Esophagus (tissue), 2 donors: ENCODE results near the gene GALE. TPM values are rescaled to one million over a fixed set of nuclear protein-coding genes. Genes with fewer than 3 reads are reported as not detected.

Source experiments
- H3K27ac ChIP-seq, 2 donors: one replicate each; pipeline ENCODE4 v1.5.1; 2013; ENCODE audit warnings: low read depth in 2 of 2, mild to moderate bottlenecking in 2 of 2, inconsistent platforms in 1 of 2, low read length in 1 of 2, moderate library complexity in 1 of 2
- H3K27me3 ChIP-seq, 2 donors: one replicate each; pipeline ENCODE4 v1.6.1; 2013; ENCODE audit warnings: low read length in 2 of 2, control low read depth in 1 of 2, mild to moderate bottlenecking in 1 of 2; ENCODE audit not compliant: insufficient read depth in 2 of 2, control insufficient read depth in 1 of 2
- H3K36me3 ChIP-seq, 2 donors: one replicate each; pipeline ENCODE4 v1.6.1; 2013; ENCODE audit warnings: low read length in 1 of 2; ENCODE audit not compliant: control insufficient read depth in 2 of 2, insufficient read depth in 2 of 2
- H3K4me1 ChIP-seq, 2 donors: one replicate each; pipeline ENCODE4 v1.6.1; 2013; ENCODE audit warnings: low read length in 1 of 2; ENCODE audit not compliant: control insufficient read depth in 2 of 2, insufficient read depth in 2 of 2
- H3K4me3 ChIP-seq, 2 donors: one replicate each; pipeline ENCODE4 v1.5.1; 2013; ENCODE audit warnings: low read length in 2 of 2, mild to moderate bottlenecking in 2 of 2, low read depth in 1 of 2, moderate library complexity in 1 of 2
- H3K9me3 ChIP-seq, 2 donors: one replicate each; pipeline ENCODE4 v1.6.1; 2013; ENCODE audit warnings: mild to moderate bottlenecking in 2 of 2, low read depth in 1 of 2, low read length in 1 of 2, moderate library complexity in 1 of 2; ENCODE audit not compliant: control insufficient read depth in 2 of 2, insufficient read depth in 1 of 2
- WGBS, 2 donors: extraction: QIAGEN DNeasy Blood & Tissue Kit; methylation state at CpG; one replicate each; pipeline ENCODE4 v1.1.7; 2013; 5-methylcytosine and 5-hydroxymethylcytosine counted together
- polyA plus RNA-seq, 2 donors: library from polyadenylated mRNA; stranded (reverse); fragments of 200-250 nt; gene quantifications; one replicate each; pipeline ENCODE4 v1.2.3, GENCODE V29; 2013
- donor health status: healthy with polysubstance abuse.
- donor health status: Bipolar disorder and iron deficiency.

The GALE gene
- polyA plus RNA-seq, 2 donors = 76.6 to 120 TPM

DNA sequence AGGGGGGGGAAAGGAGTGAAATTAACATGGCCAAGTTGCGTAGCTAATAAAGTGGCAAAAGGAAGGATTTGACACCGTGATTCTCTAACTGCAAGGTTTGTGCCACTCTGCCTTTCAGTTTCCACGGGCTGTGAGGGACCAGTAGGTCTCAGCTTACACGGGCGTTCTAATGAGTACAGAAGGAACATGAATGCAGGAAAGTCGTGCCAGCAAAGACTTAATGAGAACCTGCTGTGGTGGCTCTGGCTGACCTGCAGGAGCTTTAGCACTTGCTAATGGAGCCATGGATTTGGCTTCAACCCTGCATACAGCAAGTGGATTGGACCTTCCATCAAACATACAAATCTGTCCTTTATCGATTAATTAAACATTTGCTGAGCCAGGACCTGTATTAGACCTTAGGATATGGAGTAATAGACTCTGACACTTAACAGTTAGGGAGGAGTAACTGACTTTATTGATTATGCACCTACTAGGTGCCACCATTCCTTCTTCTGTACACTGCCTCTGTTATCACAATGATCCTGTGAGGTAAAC, 37.4 kb downstream of the GALE start:
- no peaks in the 10 kb centered on the region for H3K9me3 ChIP-seq
- H3K36me3 ChIP-seq = peaks cover 0 to 20% of the 10 kb centered on the region in 2 donors
- H3K27me3 ChIP-seq = no peaks in the 10 kb centered on the region
- WGBS, 2 donors = 75 to 82% methylated on average over 7 of the region's 7 CpGs
- H3K27ac ChIP-seq = no peak overlapping the region
- H3K4me1 ChIP-seq = no peaks in the 10 kb centered on the region
- H3K4me3 ChIP-seq = no peak overlapping the region

DNA sequence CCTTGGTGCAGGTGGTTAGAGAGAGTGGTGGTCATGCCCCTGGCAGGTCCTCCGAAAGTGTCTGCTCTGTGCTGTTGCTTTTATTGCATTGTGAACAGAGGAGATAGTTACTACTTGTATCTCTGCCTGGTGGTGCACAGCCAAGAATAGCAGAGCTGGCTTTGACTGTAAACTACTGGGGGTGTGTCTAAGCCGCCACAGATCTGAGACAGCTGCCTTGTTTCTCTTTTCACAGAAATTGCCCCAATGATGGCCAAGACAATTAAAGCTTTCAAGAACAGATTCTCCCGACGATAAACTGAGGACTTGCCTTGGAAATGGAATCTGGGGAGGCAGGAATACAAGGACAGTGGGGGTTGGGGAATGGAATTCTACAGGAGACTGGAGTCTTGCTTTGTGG, 41.3 kb downstream of the GALE start:
- H3K9me3 ChIP-seq = no peaks in the 10 kb centered on the region
- WGBS, 2 donors = 56 to 60% methylated on average over 4 of the region's 4 CpGs
- H3K27ac ChIP-seq = no peak overlapping the region
- H3K36me3 ChIP-seq = peaks cover 14 to 43% of the 10 kb centered on the region in 2 donors
- H3K27me3 ChIP-seq = no peaks in the 10 kb centered on the region
- H3K4me3 ChIP-seq = no peak overlapping the region
- H3K4me1 ChIP-seq = no peaks in the 10 kb centered on the region

DNA sequence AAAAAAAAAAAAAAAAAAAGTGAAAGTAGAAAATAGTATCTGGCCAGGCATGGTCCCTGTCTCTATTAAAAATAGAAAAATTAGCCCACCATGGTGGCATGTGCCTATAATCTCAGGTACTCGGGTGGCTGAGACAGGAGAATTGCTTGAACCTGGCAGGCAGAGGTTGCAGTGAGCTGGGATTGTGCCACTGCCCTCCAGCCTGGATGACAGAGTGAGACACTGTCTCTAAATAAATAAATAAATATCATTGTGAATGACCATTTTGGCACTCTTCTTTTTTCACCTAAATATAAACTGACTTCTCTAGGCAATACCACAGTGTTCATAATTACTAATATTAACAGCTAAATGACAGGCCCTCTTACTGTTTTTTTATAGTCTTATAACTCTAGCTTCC, 42.7 kb downstream of the GALE start:
- Histone ChIP-seq H3K4me1 (no peaks in the 10 kb centered on the region), H3K27ac (no peak overlapping the region), H3K4me3 (no peak overlapping the region), H3K36me3 (peaks cover 14 to 49% of the 10 kb centered on the region in 2 donors), H3K27me3 (no peaks in the 10 kb centered on the region), H3K9me3 (no peaks in the 10 kb centered on the region)
- 88 to 92% methylated on average over 1 of the region's 1 CpG for WGBS, 2 donors

- no peak overlapping the region for H3K4me3 ChIP-seq
- no peaks in the 10 kb centered on the region for H3K27me3 ChIP-seq
- no peaks in the 10 kb centered on the region for H3K9me3 ChIP-seq
- H3K36me3 ChIP-seq = peaks cover 18 to 60% of the 10 kb centered on the region in 2 donors
- WGBS, 2 donors = 91 to 95% methylated on average over 3 of the region's 3 CpGs
- no peak overlapping the region for H3K27ac ChIP-seq
- H3K4me1 ChIP-seq = no peaks in the 10 kb centered on the region
Observed at GRCh38 chr1:23756676-23757075, 43.9 kb downstream of the GALE start.

- Histone ChIP-seq H3K27ac (no peak overlapping the region), H3K27me3 (no peaks in the 10 kb centered on the region), H3K36me3 (peaks cover 18 to 50% of the 10 kb centered on the region in 2 donors), H3K4me1 (no peaks in the 10 kb centered on the region), H3K9me3 (no peaks in the 10 kb centered on the region), H3K4me3 (no peak overlapping the region)
- WGBS, 2 donors = 82 to 100% methylated on average over 1 of the region's 1 CpG
Observed at GRCh38 chr1:23752909-23753308, 47.6 kb downstream of the GALE start.

DNA sequence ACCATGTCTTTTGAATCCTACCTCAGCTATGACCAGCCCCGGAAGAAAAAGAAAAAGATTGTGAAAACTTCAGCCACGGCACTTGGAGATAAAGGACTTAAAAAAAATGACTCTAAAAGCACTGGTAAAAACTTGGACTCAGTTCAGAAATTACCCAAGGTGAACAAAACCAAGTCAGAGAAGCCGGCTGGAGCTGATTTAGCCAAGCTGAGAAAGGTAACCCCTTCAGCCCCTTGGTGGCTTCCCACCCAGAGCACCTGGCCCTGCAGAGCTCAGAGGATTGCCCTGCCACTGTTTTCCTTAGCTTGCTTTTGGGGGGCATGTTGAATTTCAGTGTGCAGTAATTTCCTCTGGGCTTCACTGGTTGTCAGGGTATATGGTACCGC, 48.7 kb downstream of the GALE start:
- no peak overlapping the region for H3K4me3 ChIP-seq
- H3K9me3 ChIP-seq = no peaks in the 10 kb centered on the region
- H3K36me3 ChIP-seq = peaks cover 13 to 47% of the 10 kb centered on the region in 2 donors
- H3K4me1 ChIP-seq = no peaks in the 10 kb centered on the region
- H3K27me3 ChIP-seq = no peaks in the 10 kb centered on the region
- no peak overlapping the region for H3K27ac ChIP-seq
- 74 to 91% methylated on average over 4 of the region's 4 CpGs for WGBS, 2 donors

DNA sequence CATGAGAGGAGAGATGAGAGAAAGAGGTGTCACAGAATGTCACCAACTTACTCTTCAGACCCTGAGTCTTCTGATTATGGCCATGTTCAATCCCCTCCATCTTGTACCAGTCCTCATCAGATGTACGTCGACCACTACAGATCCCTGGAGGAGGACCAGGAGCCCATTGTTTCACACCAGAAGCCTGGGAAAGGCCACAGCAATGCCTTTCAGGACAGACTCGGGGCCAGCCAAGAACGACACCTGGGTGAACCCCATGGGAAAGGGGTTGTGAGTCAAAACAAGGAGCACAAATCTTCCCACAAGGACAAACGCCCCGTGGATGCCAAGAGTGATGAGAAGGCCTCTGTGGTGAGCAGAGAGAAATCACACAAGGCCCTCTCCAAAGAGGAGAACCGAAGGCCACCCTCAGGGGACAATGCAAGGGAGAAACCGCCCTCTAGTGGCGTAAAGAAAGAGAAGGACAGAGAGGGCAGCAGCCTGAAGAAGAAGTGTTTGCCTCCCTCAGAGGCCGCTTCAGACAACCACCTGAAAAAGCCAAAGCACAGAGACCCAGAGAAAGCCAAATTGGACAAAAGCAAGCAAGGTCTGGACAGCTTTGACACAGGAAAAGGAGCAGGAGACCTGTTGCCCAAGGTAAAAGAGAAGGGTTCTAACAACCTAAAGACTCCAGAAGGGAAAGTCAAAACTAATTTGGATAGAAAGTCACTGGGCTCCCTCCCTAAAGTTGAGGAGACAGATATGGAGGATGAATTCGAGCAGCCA, 49.3 kb downstream of the GALE start:
- Histone ChIP-seq H3K27ac (no peak overlapping the region), H3K4me3 (no peak overlapping the region), H3K4me1 (no peaks in the 10 kb centered on the region), H3K36me3 (peaks cover 10 to 42% of the 10 kb centered on the region in 2 donors), H3K27me3 (no peaks in the 10 kb centered on the region), H3K9me3 (no peaks in the 10 kb centered on the region)
- 62 to 69% methylated on average over 11 of the region's 11 CpGs for WGBS, 2 donors

GRCh38 chr1:23748016-23748415, 52.5 kb downstream of the GALE start:
- H3K36me3 ChIP-seq = peaks cover 4 to 23% of the 10 kb centered on the region in 2 donors
- WGBS, 2 donors = 71 to 79% methylated on average over 3 of the region's 3 CpGs

More at GRCh38 chr1:23748016-23748415, 52.5 kb downstream of the GALE start:
- Histone ChIP-seq H3K9me3 (no peaks in the 10 kb centered on the region), H3K4me3 (no peak overlapping the region), H3K27ac (no peak overlapping the region), H3K4me1 (no peaks in the 10 kb centered on the region), H3K27me3 (no peaks in the 10 kb centered on the region)
